ENCODE results near the gene KPNA6. TPM values are rescaled to one million over a fixed set of nuclear protein-coding genes. Genes with fewer than 3 reads are reported as not detected.

KPNA6 gene
- polyA plus RNA-seq, 1 donor from 2014 or later = 17.3 TPM

DNA sequence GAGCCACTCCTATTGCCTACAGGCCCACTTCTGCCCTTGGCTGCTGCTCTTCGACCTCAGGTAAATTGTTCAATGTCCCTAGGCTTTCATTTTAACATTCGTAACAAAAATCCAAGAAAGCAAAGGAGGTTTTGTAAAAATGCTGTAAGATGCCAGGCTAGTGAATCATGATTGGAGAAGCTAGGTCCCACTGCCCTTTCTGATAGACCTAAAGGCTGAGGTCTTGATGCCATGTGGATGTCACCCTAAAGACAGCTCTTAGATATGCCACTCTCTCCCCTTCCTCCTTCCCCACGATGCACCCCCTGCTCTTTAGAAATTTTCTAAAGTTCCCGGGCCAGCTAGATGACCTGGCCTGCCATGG, 45.0 kb upstream of the KPNA6 start:
- peak overlapping the region; percentile 77 for H3K27ac ChIP-seq (ENCODE audit: low read length)
- H3K79me2 ChIP-seq (replicated peaks; ENCODE audit: insufficient read depth, low read length) = no peaks in the 10 kb centered on the region
- peaks cover 4% of the 10 kb centered on the region for H3F3A ChIP-seq (ENCODE audit: insufficient read depth, low read length, poor library complexity, severe bottlenecking)
- H3K36me3 ChIP-seq (ENCODE audit: insufficient read depth, low read length) = peaks cover 13% of the 10 kb centered on the region
- no peaks in the 10 kb centered on the region for H3K27me3 ChIP-seq (ENCODE audit: insufficient read depth, low read depth, low read length)
- no peak overlapping the region for H3K4me2 ChIP-seq (ENCODE audit: low read length)
- peak overlapping the region; percentile 43 for H3K9ac ChIP-seq (ENCODE audit: low read length)
- H4K20me1 ChIP-seq (ENCODE audit: insufficient read depth) = no peaks in the 10 kb centered on the region
- TF ChIP-seq SMC3 (conservative IDR thresholded peaks at IDR 0.05; ENCODE audit: poor library complexity) = no peak
- no peak for TF ChIP-seq POLR2AphosphoS5 (IDR thresholded peaks at IDR 0.05)
- no peak for TF ChIP-seq EP300 (conservative IDR thresholded peaks at IDR 0.05; ENCODE audit: poor library complexity, severe bottlenecking)
- TF ChIP-seq, protein P1, sequence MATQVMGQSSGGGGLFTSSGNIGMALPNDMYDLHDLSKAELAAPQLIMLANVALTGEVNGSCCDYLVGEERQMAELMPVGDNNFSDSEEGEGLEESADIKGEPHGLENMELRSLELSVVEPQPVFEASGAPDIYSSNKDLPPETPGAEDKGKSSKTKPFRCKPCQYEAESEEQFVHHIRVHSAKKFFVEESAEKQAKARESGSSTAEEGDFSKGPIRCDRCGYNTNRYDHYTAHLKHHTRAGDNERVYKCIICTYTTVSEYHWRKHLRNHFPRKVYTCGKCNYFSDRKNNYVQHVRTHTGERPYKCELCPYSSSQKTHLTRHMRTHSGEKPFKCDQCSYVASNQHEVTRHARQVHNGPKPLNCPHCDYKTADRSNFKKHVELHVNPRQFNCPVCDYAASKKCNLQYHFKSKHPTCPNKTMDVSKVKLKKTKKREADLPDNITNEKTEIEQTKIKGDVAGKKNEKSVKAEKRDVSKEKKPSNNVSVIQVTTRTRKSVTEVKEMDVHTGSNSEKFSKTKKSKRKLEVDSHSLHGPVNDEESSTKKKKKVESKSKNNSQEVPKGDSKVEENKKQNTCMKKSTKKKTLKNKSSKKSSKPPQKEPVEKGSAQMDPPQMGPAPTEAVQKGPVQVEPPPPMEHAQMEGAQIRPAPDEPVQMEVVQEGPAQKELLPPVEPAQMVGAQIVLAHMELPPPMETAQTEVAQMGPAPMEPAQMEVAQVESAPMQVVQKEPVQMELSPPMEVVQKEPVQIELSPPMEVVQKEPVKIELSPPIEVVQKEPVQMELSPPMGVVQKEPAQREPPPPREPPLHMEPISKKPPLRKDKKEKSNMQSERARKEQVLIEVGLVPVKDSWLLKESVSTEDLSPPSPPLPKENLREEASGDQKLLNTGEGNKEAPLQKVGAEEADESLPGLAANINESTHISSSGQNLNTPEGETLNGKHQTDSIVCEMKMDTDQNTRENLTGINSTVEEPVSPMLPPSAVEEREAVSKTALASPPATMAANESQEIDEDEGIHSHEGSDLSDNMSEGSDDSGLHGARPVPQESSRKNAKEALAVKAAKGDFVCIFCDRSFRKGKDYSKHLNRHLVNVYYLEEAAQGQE (IDR thresholded peaks at IDR 0.05; ENCODE audit: borderline replicate concordance) = no peak
- TF ChIP-seq MXI1 (conservative IDR thresholded peaks at IDR 0.05; ENCODE audit: poor library complexity, severe bottlenecking) = no peak
- TF ChIP-seq RAD21 (conservative IDR thresholded peaks at IDR 0.05) = no peak
- TF ChIP-seq TAF1 (IDR thresholded peaks at IDR 0.05; ENCODE audit: low read depth) = no peak
- TF ChIP-seq, protein P2, sequence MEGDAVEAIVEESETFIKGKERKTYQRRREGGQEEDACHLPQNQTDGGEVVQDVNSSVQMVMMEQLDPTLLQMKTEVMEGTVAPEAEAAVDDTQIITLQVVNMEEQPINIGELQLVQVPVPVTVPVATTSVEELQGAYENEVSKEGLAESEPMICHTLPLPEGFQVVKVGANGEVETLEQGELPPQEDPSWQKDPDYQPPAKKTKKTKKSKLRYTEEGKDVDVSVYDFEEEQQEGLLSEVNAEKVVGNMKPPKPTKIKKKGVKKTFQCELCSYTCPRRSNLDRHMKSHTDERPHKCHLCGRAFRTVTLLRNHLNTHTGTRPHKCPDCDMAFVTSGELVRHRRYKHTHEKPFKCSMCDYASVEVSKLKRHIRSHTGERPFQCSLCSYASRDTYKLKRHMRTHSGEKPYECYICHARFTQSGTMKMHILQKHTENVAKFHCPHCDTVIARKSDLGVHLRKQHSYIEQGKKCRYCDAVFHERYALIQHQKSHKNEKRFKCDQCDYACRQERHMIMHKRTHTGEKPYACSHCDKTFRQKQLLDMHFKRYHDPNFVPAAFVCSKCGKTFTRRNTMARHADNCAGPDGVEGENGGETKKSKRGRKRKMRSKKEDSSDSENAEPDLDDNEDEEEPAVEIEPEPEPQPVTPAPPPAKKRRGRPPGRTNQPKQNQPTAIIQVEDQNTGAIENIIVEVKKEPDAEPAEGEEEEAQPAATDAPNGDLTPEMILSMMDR (IDR thresholded peaks at IDR 0.05; ENCODE audit: poor library complexity, severe bottlenecking) = no peak
- TF ChIP-seq EZH2 (IDR thresholded peaks at IDR 0.05; ENCODE audit: borderline replicate concordance, insufficient read depth, low read length, poor library complexity, severe bottlenecking) = no peak
- H2AFZ ChIP-seq (ENCODE audit: low read depth, low read length) = no peak overlapping the region
- H3K4me3 ChIP-seq (ENCODE audit: low read length) = no peak overlapping the region
- no peaks in the 10 kb centered on the region for H3K9me3 ChIP-seq (ENCODE audit: low read length)
- H3K9me2 ChIP-seq (ENCODE audit: insufficient read depth, low read length) = no peaks in the 10 kb centered on the region

DNA sequence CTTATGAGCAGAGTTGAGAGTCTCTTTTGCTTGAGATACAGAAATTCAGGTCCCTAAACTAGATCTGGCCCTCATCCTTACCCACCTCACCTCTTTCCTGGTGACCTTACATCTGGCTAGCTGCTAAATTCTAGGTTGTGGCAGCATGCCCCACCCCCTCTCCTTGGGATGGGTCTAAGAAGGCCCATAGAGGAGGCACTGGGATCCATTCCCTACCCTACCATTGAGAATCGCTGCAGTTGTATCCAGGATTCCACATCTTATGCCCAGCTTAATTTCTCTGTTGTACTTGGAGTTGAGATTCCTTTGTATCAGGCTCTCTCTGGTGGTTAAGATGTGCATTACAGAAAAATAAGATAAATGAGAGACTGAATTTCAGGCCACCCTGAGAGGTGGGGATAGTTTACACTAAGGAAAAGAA, 44.6 kb upstream of the KPNA6 start:
- H3F3A ChIP-seq (ENCODE audit: insufficient read depth, low read length, poor library complexity, severe bottlenecking) = peaks cover 4% of the 10 kb centered on the region
- TF ChIP-seq EP300 (conservative IDR thresholded peaks at IDR 0.05; ENCODE audit: poor library complexity, severe bottlenecking) = no peak
- peak; percentile 83 for TF ChIP-seq SMC3 (conservative IDR thresholded peaks at IDR 0.05; ENCODE audit: poor library complexity)
- peak; percentile 82 for TF ChIP-seq RAD21 (conservative IDR thresholded peaks at IDR 0.05)
- TF ChIP-seq MXI1 (conservative IDR thresholded peaks at IDR 0.05; ENCODE audit: poor library complexity, severe bottlenecking) = no peak
- TF ChIP-seq, protein P1 (IDR thresholded peaks at IDR 0.05; ENCODE audit: borderline replicate concordance) = no peak
- TF ChIP-seq EZH2 (IDR thresholded peaks at IDR 0.05; ENCODE audit: borderline replicate concordance, insufficient read depth, low read length, poor library complexity, severe bottlenecking) = no peak
- no peak for TF ChIP-seq TAF1 (IDR thresholded peaks at IDR 0.05; ENCODE audit: low read depth)
- peak; percentile 26 for TF ChIP-seq POLR2AphosphoS5 (IDR thresholded peaks at IDR 0.05)
- TF ChIP-seq, protein P2 (IDR thresholded peaks at IDR 0.05; ENCODE audit: poor library complexity, severe bottlenecking) = peak; percentile 86
- H3K27ac ChIP-seq (ENCODE audit: low read length) = peak overlapping the region; percentile 77
- no peaks in the 10 kb centered on the region for H3K27me3 ChIP-seq (ENCODE audit: insufficient read depth, low read depth, low read length)
- no peaks in the 10 kb centered on the region for H4K20me1 ChIP-seq (ENCODE audit: insufficient read depth)
- no peaks in the 10 kb centered on the region for H3K79me2 ChIP-seq (replicated peaks; ENCODE audit: insufficient read depth, low read length)
- no peak overlapping the region for H3K4me2 ChIP-seq (ENCODE audit: low read length)
- no peaks in the 10 kb centered on the region for H3K9me2 ChIP-seq (ENCODE audit: insufficient read depth, low read length)
- H3K36me3 ChIP-seq (ENCODE audit: insufficient read depth, low read length) = peaks cover 13% of the 10 kb centered on the region
- no peak overlapping the region for H3K4me3 ChIP-seq (ENCODE audit: low read length)
- peak overlapping the region; percentile 43 for H3K9ac ChIP-seq (ENCODE audit: low read length)
- H2AFZ ChIP-seq (ENCODE audit: low read depth, low read length) = no peak overlapping the region
- H3K9me3 ChIP-seq (ENCODE audit: low read length) = no peaks in the 10 kb centered on the region

Data from neural cell (in vitro differentiated cells).